GM19452 (cell line): ENCODE results near the gene PSMB7.
"Not testable (repeated sequence)": the region's sequence is repeated elsewhere in the genome, so short reads cannot be mapped to it uniquely, and the experiment has no call there.

Experiments used
- ATAC-seq: cut with Tn5 transposase; IDR thresholded peaks from one replicate; pipeline ENCODE4 v1.9.1; 2021; ENCODE audit not compliant: unreplicated experiment

The PSMB7 gene

DNA sequence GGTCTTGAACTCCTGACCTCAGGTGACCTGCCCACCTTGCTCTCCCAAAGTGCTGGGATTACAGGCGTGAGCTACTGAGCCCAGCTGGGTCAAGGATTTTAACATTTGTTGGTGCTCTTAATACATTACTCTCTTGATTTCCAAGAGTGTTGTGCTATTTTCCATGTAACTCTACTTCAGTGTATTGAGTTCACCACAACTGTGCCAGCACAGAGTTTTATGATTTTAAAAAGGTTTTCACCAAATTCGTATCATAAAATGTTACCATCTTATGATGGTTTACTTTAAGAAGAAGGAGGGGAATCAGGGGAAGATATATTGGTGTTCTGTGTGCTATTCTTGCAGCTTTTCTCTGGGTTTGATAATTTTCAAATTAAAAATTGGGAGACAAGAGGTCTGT is 28.4 kb upstream of the PSMB7 start:
- no peak for ATAC-seq

DNA sequence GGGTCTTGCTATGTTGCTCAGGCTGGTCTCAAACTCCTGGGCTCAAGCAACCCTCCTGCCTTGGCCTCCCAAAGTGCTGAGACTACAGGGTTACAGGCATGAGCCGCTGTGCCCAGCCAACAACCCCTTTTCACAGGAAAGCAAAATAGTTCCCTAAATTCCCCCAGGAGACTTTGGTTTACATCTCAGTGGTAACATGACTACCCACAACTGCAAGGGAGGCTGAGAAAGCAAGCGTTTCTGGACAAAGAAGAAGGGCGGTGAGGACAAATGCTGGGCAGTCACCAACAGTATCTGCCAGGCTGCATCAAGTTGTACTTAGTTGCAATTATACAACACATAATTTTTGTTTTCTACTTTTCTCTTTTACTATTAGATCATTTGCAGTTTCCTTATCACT is 27.6 kb upstream of the PSMB7 start:
- no peak for ATAC-seq

DNA sequence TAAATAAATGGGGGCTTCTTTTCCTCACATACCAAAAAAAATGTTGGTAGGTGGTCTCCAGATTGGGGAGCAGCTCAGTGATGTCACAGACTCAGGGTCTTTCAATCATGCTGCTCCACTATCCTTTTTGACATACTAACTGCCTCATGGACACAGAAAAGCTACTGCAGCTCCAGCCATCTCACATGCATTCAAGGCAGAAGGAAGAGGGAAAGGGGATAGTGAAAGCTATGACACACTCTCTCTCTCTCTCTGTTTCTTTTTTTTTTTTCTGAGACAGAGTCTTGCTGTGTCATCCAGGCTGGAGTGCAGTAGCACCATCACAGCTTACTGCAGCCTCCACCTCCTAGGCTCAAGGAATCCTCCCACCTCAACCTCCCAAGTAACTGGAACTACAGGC is 27.1 kb upstream of the PSMB7 start:
- ATAC-seq, result no peak

DNA sequence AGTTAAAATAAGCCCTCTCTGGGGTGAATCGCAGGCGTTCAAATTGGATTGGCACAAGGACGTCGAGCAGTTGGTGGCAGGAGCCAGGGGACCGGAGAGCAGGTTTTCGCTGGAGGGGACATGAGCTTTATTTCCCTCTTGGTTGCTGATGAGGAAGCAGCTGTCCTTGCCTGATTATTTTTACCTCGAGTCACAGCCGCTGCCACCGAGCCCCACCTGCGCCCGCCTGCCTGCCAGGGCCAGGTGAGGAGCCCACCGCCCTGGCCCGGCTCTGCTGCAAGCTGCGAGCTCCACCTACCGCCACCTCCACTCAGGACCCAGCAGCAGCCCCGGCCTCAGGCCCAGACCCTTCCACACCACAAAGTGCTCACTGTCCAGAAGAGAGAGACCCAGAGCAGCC is 26.0 kb upstream of the PSMB7 start:
- ATAC-seq, result no peak

DNA sequence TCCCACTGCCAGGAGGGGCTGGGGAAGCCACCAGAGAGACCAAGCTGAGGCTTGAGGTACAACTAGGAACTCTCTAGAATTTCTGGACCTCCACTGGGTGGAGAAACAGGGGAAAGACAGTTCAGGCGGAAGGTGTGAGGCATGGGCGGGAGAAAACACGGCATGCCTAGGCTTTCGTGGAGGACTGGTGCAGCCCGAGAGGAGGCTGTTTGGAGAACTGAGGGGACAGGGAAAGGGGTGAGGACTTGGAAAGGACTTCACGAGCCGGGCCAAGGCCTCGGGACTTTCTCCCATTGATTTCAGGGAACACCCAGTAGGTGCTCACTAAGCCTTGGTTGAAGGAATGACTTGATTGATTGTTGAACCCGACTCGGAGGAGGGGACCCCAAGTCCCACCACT is 25.5 kb upstream of the PSMB7 start:
- ATAC-seq, result no peak

DNA sequence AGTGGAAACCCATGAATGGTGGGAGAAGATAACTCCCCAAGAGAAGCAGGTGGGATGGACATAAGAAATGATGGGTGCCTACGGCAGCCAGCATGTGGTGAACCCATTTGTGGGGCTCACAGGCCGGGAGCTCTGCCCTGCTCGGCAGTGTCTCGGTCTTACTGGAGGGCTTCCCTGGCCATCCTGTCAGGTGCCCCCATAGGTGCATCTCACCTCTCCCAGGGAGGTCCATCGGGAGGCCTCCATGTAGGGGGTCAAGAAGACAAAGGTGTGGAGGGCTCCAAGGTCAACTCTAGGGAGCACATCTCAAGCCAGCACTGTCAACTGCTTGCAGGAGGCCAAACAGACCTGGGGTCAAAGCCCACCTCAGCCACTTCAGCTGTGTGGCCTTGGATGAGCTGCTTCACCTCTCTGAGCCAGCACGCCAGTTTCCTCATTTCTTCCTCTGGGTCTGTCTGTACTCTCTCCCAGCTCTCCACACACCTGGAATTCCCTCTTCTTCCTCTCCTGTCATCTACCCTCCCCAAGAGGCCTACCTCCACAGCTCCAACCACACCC is 24.5 kb upstream of the PSMB7 start:
- ATAC-seq, result no peak

DNA sequence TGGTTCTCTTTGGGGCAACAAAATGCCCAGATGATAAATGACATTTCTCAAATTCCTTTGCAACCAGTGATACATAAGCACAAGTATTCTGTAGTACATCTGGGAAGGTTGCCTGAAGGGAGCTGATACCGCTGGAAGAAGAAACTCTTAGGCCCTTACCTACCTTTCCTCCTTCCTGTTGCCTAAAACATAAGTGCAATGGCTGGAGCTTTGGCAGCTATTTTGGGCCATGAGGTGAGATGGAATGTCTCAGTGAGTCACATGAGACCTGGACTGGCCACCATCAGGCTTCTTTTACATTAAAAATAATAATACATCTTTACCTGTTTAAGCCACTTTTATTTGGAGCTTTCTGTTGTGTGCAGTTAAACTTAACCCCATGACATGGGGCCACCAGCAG is 23.8 kb upstream of the PSMB7 start:
- no peak for ATAC-seq

DNA sequence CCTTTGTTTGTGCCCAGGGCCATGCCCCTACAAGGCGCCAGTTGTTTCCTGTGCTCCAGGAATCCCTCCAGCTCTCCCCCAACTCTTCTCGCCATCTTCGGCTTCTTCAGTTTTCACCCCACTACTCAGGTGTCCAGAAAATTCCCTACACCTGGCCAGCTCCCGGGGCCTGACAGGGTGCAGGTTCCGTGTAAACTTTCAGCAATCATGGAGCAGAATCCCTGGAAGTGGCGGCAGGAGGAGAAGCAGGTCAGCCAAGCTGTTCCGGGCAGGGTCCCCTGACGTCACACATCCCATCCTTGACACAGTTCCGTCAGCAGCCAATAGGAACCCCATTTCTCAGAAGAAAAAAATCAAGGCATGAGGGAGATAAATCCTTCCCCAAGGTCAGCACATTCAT is 22.8 kb upstream of the PSMB7 start:
- no peak for ATAC-seq

DNA sequence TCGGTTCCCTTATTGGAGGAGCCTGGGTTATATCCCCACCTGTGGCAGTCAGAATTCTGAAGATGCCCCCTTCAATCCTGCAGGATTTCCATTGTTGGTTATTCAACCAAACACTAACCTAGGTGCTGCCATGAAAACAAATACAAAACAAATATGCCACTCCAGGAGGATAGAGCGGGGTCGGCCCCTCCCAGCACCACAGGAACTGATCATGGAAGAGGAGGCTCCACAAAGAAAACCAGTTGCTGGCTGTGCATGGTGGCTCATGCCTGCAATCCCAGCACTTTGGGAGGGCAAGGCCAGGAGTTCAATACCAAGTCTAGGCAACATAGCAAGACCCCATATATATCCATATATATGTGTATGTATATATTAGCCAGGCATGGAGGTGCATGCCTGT is 21.8 kb upstream of the PSMB7 start:
- no peak for ATAC-seq

DNA sequence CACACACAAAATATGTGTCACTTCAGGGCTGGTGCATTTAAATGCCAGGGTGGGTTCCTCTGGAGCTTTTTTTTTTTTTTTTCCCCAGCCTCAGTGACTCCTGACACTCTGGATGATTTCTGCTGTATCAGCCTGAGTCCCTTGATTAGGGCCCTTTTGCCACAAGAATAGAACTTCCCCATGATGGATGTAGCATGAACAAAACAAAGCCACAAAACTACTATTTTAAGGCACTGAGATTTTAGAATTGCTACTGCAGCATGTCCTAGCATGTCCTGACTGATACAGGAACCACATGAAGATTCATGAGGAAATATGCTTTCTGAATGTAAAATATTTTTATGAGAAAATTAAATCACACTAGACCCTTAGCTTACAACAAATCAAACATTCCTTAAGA is 21.1 kb upstream of the PSMB7 start:
- ATAC-seq, result no peak

DNA sequence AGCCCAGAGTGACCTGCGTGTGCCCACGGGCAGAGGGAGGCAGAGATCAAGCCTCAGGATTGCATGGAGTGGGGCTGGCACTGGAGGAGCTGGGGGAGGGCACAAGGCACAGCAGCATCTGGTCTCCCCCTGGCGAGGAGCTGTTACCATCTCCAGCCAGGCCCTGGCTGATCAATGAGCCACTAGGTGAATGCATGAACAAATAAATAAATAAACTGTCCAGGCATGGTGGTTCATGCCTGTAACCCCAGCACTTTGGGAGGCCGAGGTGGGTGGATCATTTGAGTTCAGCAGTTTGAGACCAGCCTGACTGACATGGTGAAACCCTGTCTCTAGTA is 14.3 kb upstream of the PSMB7 start:
- ATAC-seq, result no peak

DNA sequence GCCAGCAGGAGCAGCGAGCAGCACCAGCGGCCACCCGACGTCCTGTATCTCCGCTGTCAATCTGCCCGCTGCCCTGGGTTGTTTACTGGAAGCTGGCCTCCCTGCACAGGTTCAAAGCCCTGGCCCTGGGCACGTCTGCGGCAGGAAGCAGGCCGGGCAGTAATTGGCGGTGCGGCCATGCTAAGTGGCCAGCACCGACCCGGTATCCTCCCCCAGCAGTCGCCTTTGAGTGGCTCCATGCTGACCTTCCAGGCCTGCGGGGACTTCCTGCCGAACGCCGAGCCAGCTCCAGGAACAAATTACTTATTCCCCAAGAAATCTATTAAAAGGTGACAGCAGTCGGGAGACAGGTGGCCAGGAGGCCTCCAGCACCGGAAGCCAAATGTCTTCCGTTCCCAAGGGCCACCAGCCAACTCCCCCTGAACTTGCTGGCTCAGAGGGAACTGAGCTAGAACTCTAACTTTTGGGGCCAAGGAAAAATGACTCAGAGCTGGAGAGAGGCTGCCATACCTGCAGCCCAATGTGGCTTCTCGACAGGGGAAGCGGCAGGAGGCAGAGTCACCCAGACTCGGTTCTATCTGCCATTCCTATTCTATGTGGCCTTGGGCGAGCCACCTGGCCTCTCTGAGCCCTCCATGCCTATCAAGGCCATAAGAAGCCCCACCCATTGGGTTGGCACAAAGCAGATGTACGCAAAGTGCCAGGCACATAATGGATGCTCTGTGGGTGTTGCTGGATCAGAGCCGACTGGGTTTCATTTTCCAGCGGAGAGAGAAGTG is 13.7 kb upstream of the PSMB7 start:
- ATAC-seq, result no peak

DNA sequence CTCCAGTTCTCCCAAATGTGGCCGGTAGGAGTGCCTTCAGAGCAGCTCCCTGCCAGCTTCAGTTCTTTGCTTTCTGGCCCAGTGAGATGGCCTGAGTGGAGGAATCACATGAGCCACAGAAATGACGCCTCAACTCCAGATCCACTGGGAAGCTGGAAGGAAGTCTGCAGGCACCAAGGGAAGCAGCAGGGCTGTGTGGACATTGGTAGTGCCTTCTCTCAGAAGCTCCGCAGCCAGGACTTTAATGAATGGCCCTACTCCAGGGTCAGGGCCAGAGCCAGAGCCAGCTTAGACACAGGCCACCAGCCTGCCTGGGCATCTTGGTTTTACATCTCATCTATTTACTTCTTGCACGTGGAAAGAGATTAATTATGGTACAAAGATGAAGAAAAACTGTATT is 12.0 kb upstream of the PSMB7 start:
- no peak for ATAC-seq

DNA sequence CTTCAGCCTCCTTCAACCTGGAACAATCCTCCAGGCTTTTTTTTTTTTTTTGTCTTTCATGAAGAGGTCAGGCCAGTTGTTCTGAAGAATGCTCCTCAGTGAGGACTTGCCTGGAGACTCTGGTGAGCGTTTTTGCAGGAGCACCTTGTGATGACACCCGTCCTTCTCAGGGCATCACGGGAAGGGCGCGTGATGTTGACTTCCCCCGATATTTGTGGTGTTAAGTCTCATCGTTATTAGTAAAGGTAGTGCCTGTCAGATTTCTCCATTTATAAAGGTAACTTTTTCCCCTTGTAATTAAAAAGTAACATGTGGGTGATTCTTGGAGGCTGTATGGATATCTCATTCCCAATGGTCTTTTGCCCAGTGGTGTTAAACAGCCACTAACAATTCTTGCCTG is 11.1 kb upstream of the PSMB7 start:
- ATAC-seq, result no peak

DNA sequence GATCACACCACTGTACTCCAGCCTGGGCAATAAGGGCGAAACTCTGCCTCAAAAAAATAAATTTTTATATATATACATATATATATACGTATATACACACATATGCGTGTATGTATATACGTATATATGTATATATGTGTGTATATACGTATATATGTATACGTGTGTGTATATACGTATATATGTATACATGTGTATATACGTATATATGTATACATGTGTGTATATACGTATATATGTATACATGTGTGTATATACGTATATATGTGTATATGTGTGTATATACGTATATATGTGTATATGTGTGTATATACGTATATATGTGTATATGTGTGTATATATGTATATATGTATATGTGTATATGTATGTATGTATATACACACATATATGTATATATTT is 10.5 kb upstream of the PSMB7 start:
- ATAC-seq, result not testable (repeated sequence)

DNA sequence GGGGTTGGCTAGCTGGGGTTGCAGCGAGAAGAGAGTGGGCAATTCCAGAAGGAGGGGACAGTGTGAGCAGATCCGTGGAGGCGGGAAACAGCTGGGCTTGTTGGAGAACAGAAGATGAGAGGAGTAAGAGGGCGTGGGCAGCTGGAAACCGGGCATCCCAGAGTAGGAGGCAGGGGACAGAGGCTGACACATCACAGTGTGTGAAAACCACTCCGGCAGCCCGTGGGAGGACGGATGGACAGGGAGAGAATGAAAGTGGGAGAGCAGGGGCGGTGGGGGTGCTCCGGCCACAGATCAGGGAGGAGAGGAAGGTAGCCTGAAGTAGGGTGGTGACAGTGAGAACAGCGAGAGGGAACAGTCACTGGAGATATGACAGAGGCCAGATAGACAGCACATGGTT is 8.3 kb upstream of the PSMB7 start:
- no peak for ATAC-seq

DNA sequence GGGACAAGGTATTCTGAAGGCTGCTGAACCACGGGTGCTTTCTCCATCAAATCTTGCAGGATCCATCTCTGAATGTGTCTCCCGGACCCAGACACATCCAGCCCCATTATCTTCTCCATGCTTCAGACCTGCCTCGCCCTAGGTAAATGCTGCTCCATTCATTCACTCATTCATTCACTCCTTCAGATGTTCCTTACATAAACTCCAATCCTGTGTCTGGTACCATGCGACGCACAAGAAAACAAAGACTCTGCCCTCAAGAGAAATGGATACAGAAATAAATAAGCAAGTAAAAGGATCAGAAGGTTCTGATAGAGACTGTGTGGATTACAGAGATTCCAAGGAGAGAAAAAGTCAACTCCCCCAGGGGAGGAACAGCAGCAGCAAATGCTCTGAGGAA is 7.9 kb upstream of the PSMB7 start:
- ATAC-seq, result no peak

DNA sequence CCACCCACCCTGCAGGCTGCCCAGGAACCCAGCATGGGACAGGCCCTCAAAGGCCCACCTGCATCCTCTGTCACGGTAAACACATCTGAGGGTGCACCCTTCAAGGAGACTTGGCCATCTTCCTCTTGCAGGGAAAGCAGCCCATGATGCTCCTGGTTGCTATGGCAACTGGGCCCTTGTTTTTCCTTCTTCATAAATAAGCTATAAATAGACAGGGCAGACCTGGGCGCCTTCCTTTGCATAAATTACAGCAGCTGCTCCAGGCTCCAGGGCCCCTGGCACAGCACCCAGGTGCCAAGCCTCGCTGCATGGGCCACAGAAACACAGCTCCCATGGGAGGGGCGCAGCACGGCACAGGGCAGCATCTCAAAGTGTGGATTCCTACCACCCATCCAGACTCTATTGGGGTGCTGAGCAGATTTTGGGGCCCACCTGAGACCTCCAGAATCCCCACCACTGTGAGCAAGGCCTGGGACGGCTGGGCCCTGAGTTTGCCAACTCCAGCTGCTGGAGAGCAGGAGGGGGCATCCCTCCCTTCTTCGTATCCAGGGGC is 5.8 kb upstream of the PSMB7 start:
- no peak for ATAC-seq

DNA sequence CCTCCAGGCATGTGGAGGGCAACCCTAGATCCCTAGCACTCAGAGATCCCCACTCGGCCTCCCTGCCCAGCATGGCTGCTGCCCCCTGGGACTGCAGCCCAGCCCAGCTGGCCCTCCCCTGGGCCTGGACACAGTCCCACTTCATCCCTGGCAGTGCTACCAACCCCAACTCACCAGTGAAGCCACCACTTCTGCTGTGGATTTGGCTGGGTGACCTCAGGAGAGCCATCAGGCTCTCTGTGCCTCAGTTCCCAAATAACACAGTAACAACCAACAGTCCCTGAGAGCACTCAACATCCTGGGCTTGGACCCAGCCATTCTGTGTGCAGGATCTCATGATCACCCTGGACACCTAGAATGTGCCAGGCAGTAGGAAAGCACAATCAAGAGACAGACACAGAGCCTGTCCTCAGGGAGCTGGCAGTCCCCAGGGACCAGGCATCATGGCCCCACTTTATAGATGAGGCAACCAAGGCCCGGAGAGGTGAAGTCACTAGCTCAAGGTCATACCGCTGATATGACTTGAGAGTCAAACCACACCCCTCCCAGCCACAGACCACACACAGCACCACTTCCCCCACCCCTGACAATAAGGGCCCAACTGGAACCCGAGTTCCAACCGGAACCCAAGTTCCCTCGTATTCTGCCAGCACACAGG is 4.7 kb upstream of the PSMB7 start:
- no peak for ATAC-seq

DNA sequence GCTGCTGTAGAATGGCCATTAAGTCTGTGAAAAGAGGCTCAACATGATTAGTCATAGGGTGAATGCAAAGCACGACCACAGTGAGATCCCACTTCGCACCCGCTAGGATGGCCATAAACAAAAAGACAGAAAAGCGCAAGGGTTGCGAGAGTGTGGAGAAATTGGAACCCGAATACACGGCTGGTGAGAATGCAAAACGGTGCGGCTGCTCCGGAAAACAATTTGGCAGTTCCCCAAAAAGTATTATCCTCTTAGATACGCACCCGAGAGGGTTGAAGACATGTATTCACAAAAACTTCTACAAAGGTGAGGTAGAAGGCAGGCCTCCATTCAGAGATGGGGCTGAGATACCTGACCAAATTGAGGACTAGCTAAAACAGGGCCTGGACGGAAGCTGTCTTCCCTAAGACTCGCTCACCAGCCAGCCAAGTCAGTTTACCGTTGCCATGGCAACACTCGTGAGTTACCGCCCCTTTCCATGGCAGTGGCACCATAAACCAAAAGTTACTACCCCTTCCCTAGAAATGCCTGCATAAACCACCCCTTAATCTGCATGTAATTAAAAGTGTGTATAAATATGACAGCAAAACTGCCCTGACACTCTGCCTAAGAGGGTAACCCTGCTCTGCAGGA is 726 bp upstream of the PSMB7 start:
- ATAC-seq, result no peak

DNA sequence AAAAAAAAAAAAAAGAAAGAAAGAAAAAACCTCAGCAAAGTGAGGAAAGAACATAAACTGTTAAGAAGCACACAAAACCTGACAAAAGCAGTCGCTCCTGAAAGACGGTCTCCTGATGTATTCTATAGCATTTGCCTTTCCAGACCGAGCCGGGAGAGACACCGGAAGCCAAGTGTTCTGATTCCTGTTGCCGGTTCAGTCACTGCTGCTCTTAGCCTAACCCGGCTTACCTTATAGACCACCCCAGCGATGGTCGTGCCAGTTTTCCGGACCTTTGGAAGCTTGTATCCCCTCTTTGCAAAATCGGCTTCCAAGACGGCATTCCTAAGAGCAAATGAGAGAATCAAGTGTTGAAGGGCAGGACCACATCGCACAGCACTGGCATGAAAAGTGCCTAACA is 630 bp downstream of the PSMB7 start:
- no peak for ATAC-seq

DNA sequence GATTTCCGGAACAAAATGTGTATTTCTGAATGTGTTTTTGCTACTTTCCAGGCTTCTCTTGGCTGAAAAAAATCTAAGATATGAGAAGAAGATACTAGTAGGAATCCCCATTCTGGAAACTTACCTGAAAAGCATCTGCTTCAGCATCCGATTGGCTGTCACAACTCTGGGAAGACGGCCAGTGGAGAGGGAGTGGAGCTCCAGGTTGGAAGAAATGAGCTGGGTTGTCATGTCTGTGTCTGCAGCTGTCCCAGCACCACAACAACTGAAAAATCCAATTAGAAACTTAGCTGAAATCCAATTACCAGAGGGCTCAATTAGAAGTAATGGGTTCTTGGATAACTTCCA is 3.0 kb downstream of the PSMB7 start:
- no peak for ATAC-seq
